ENCODE measurements around the gene SYNGAP1. TPM values are rescaled to one million over a fixed set of nuclear protein-coding genes. Genes with fewer than 3 reads are reported as not detected.

The SYNGAP1 gene
- total RNA-seq, 4 donors from 2014 or later, result 13.5 to 30.4 (median 14.0) TPM

- WGBS, result 83% methylated on average over 5 of the region's 5 CpGs
- no peak overlapping the region for H3K4me3 ChIP-seq
- no peak overlapping the region for H3K27ac ChIP-seq
- H3K9me3 ChIP-seq, result no peaks in the 10 kb centered on the region
- peaks cover 1% of the 10 kb centered on the region for H3K36me3 ChIP-seq
- DNase-seq (ENCODE audit: low spot score in 2 of 2), result no peak
- H3K4me1 ChIP-seq, result peaks cover 19% of the 10 kb centered on the region
- no peak for TF ChIP-seq POLR2AphosphoS5 (IDR thresholded peaks at IDR 0.05)
- TF ChIP-seq EP300 (IDR thresholded peaks at IDR 0.05), result no peak
- TF ChIP-seq CTCF (IDR thresholded peaks at IDR 0.05), result no peak
- no peak for TF ChIP-seq POLR2A (IDR thresholded peaks at IDR 0.05)
- H3K27me3 ChIP-seq, result no peaks in the 10 kb centered on the region
These were observed 12.6 kb upstream of the SYNGAP1 start for GRCh38 chr6:33407132-33407718.

GRCh38 chr6:33410050-33410710 lies 9.7 kb upstream of the SYNGAP1 start:
- H3K4me1 ChIP-seq, result peaks cover 31% of the 10 kb centered on the region
- peak overlapping the region; percentile 99 for H3K4me3 ChIP-seq
- no peaks in the 10 kb centered on the region for H3K27me3 ChIP-seq
- TF ChIP-seq CTCF (IDR thresholded peaks at IDR 0.05) (no peak), POLR2A (IDR thresholded peaks at IDR 0.05) (peak in 1 of 2 donors; percentile 49), POLR2AphosphoS5 (IDR thresholded peaks at IDR 0.05) (peak in 2 of 3 donors; percentile 93 to 97), EP300 (IDR thresholded peaks at IDR 0.05) (no peak)
- peaks cover 31% of the 10 kb centered on the region for H3K36me3 ChIP-seq
- peak; percentile 98 to 99 for DNase-seq (ENCODE audit: low spot score in 2 of 2)
- H3K27ac ChIP-seq, result peak overlapping the region; percentile 98
- WGBS, result 1% methylated on average over 18 of the region's 65 CpGs
- no peaks in the 10 kb centered on the region for H3K9me3 ChIP-seq

GRCh38 chr6:33410711-33411631 lies 8.9 kb upstream of the SYNGAP1 start, which contains the start of gene PHF1:
Gene PHF1 (plus strand): TSS chr6:33411014. CDS start chr6:33412264, 1,250 bp downstream.
- no peaks in the 10 kb centered on the region for H3K27me3 ChIP-seq
- H3K36me3 ChIP-seq, result peaks cover 39% of the 10 kb centered on the region
- H3K9me3 ChIP-seq, result no peaks in the 10 kb centered on the region
- H3K4me1 ChIP-seq, result peaks cover 37% of the 10 kb centered on the region
- WGBS, result 0% methylated on average over 26 of the region's 67 CpGs
- peak in 1 of 2 donors; percentile 89 for DNase-seq (ENCODE audit: low spot score in 2 of 2)
- TF ChIP-seq EP300 (IDR thresholded peaks at IDR 0.05), result no peak
- TF ChIP-seq POLR2A (IDR thresholded peaks at IDR 0.05), result no peak
- peak within 1 kb of the TSS; percentile 98 for H3K27ac ChIP-seq
- H3K4me3 ChIP-seq, result peak within 1 kb of the TSS; percentile 99

- Histone ChIP-seq H3K27me3 (no peaks in the 10 kb centered on the region), H3K4me3 (peak overlapping the region; percentile 99), H3K27ac (peak overlapping the region; percentile 98), H3K9me3 (no peaks in the 10 kb centered on the region), H3K36me3 (peaks cover 41% of the 10 kb centered on the region), H3K4me1 (peaks cover 43% of the 10 kb centered on the region)
- TF ChIP-seq CTCF (IDR thresholded peaks at IDR 0.05) (no peak), POLR2AphosphoS5 (IDR thresholded peaks at IDR 0.05) (no peak), POLR2A (IDR thresholded peaks at IDR 0.05) (no peak), EP300 (IDR thresholded peaks at IDR 0.05) (no peak)
- WGBS, result 60% methylated on average over 6 of the region's 6 CpGs
- DNase-seq (ENCODE audit: low spot score in 2 of 2), result peak in 1 of 2 donors; percentile 63
These were observed 8.2 kb upstream of the SYNGAP1 start for GRCh38 chr6:33411632-33412005.

- H3K27ac ChIP-seq, result peak overlapping the region; percentile 98
- peaks cover 41% of the 10 kb centered on the region for H3K36me3 ChIP-seq
- H3K4me1 ChIP-seq, result peaks cover 51% of the 10 kb centered on the region
- TF ChIP-seq EP300 (IDR thresholded peaks at IDR 0.05) (no peak), POLR2AphosphoS5 (IDR thresholded peaks at IDR 0.05) (no peak), POLR2A (IDR thresholded peaks at IDR 0.05) (no peak), CTCF (IDR thresholded peaks at IDR 0.05) (no peak)
- DNase-seq (ENCODE audit: low spot score in 2 of 2), result no peak
- H3K4me3 ChIP-seq, result peak overlapping the region; percentile 99
- no peaks in the 10 kb centered on the region for H3K9me3 ChIP-seq
- WGBS, result 88% methylated on average over 10 of the region's 10 CpGs
- H3K27me3 ChIP-seq, result no peaks in the 10 kb centered on the region
These were observed 7.5 kb upstream of the SYNGAP1 start for GRCh38 chr6:33412140-33413009.
